HEK293 (cell line): ENCODE measurements around the gene PHACTR1.

Experiments used
- CTCF ChIA-PET: fragments of 350-600 bp; formaldehyde crosslinking; extraction: SDS; loops from one replicate; lab custom pipeline; 2021; ENCODE audit warnings: antibody characterized with exemption; lab: Yijun Ruan, JAX
- POLR2A ChIA-PET: fragments of 300-600 bp; formaldehyde crosslinking; extraction: SDS; loops from one replicate; lab custom pipeline; 2020; ENCODE audit warnings: antibody characterized with exemption, inconsistent platforms; lab: Yijun Ruan, JAX
- H3K27ac ChIP-seq: fragments of 200-500 bp; sonication (Bioruptor generic); 2 replicates; pipeline ENCODE4 v1.5.1; 2014; ENCODE audit warnings: low read depth, low read length, control low read depth, inconsistent platforms; ENCODE audit errors: extremely low read depth
- H3K36me3 ChIP-seq, 2 experiments: fragments of 200-500 bp in 1 of 2; sonication (Bioruptor generic) in 1 of 2; 1 replicate in 1 of 2; 2 replicates in 1 of 2; pipeline ENCODE4 v1.5.1; 2014 to 2017; ENCODE audit warnings: inconsistent platforms in 2 of 2, low read length in 2 of 2; ENCODE audit not compliant: control insufficient read depth in 2 of 2, insufficient read depth in 1 of 2
- H3K4me1 ChIP-seq: fragments of 200-500 bp; sonication (Bioruptor generic); 2 replicates; pipeline ENCODE4 v1.5.1; 2014; ENCODE audit warnings: mild to moderate bottlenecking, low read length, inconsistent platforms; ENCODE audit not compliant: control insufficient read depth, insufficient read depth
- H3K4me3 ChIP-seq: 2 replicates; pipeline ENCODE4 v1.5.1; 2011; ENCODE audit warnings: low read depth, mild to moderate bottlenecking, control low read depth, low read length, moderate library complexity
- H3K9me3 ChIP-seq: fragments of 200-500 bp; sonication (Bioruptor generic); 2 replicates; pipeline ENCODE4 v1.5.1; 2014; ENCODE audit warnings: low read depth, low read length, inconsistent platforms; ENCODE audit not compliant: control insufficient read depth, insufficient read depth
- EGR2 ChIP-seq: fragments of 450-650 bp; formaldehyde crosslinking; IDR thresholded peaks from 2 replicates; pipeline ENCODE4 v1.5.1; 2016; ENCODE audit warnings: low read depth, missing biosample characterization, missing genetic modification characterization
- HOXD13 ChIP-seq: sonication (generic); formaldehyde crosslinking; IDR thresholded peaks from 2 replicates; pipeline ENCODE4 v1.8.0; 2022; ENCODE audit warnings: missing genetic modification reagents, borderline replicate concordance
- IKZF3 ChIP-seq: fragments of 450-650 bp; IDR thresholded peaks from 2 replicates; pipeline ENCODE4 v1.5.0; 2018; ENCODE audit warnings: missing biosample characterization, mild to moderate bottlenecking, missing genetic modification characterization, moderate library complexity
- KLF16 ChIP-seq: fragments of 450-650 bp; formaldehyde crosslinking; IDR thresholded peaks from 2 replicates; pipeline ENCODE4 v1.5.1; 2017; ENCODE audit warnings: missing biosample characterization, missing genetic modification characterization
- OVOL3 ChIP-seq: fragments of 450-650 bp; formaldehyde crosslinking; IDR thresholded peaks from 2 replicates; pipeline ENCODE4 v1.5.1; 2016; ENCODE audit warnings: missing biosample characterization, missing genetic modification characterization
- SCRT1 ChIP-seq: fragments of 450-650 bp; formaldehyde crosslinking; IDR thresholded peaks from 2 replicates; pipeline ENCODE4 v1.5.1; 2016; ENCODE audit warnings: missing biosample characterization, missing genetic modification characterization, borderline replicate concordance
- YY2 ChIP-seq: fragments of 450-650 bp; formaldehyde crosslinking; IDR thresholded peaks from 2 replicates; pipeline ENCODE4 v1.5.1; 2016; ENCODE audit warnings: missing biosample characterization, missing genetic modification characterization
- ZBTB21 ChIP-seq: fragments of 450-650 bp; formaldehyde crosslinking; IDR thresholded peaks from 2 replicates; pipeline ENCODE4 v1.5.1; 2017; ENCODE audit warnings: missing biosample characterization, missing genetic modification characterization
- ZFP37 ChIP-seq: fragments of 450-650 bp; formaldehyde crosslinking; IDR thresholded peaks from 2 replicates; pipeline ENCODE4 v1.5.1; 2016; ENCODE audit warnings: missing biosample characterization, missing genetic modification characterization
- ZNF133 ChIP-seq: fragments of 450-650 bp; formaldehyde crosslinking; IDR thresholded peaks from 2 replicates; pipeline ENCODE4 v1.5.1; 2016; ENCODE audit warnings: missing biosample characterization, missing genetic modification characterization
- ZNF19 ChIP-seq: fragments of 450-650 bp; formaldehyde crosslinking; IDR thresholded peaks from 2 replicates; pipeline ENCODE4; 2016; ENCODE audit warnings: missing biosample characterization, missing genetic modification characterization, low read depth
- ZNF214 ChIP-seq: fragments of 450-650 bp; formaldehyde crosslinking; IDR thresholded peaks from 2 replicates; pipeline ENCODE4 v1.5.1; 2017; ENCODE audit warnings: missing biosample characterization, mild to moderate bottlenecking, missing genetic modification characterization, borderline replicate concordance
- ZNF266 ChIP-seq: fragments of 450-650 bp; formaldehyde crosslinking; IDR thresholded peaks from 2 replicates; pipeline ENCODE4 v1.5.1; 2016; ENCODE audit warnings: missing biosample characterization, missing genetic modification characterization, low read depth
- ZNF324 ChIP-seq: fragments of 450-650 bp; formaldehyde crosslinking; IDR thresholded peaks from 2 replicates; pipeline ENCODE4 v1.5.1; 2016; ENCODE audit warnings: missing biosample characterization, missing genetic modification characterization
- ZNF341 ChIP-seq: fragments of 450-650 bp; formaldehyde crosslinking; IDR thresholded peaks from 2 replicates; pipeline ENCODE4; 2016; ENCODE audit warnings: low read depth, missing biosample characterization, missing genetic modification characterization
- ZNF501 ChIP-seq: fragments of 450-650 bp; formaldehyde crosslinking; IDR thresholded peaks from 2 replicates; pipeline ENCODE4 v1.5.1; 2016; ENCODE audit warnings: missing biosample characterization, missing genetic modification characterization
- ZNF521 ChIP-seq: fragments of 450-650 bp; formaldehyde crosslinking; IDR thresholded peaks from 2 replicates; pipeline ENCODE4 v1.5.1; 2017; ENCODE audit warnings: missing biosample characterization, mild to moderate bottlenecking, missing genetic modification characterization
- ZNF571 ChIP-seq: fragments of 450-650 bp; formaldehyde crosslinking; IDR thresholded peaks from 2 replicates; pipeline ENCODE4 v1.5.0; 2017; ENCODE audit warnings: missing biosample characterization, missing genetic modification characterization
- ZNF580 ChIP-seq: fragments of 450-650 bp; formaldehyde crosslinking; IDR thresholded peaks from 2 replicates; pipeline ENCODE4 v1.5.1; 2016; ENCODE audit warnings: missing biosample characterization, missing genetic modification characterization
- ZNF596 ChIP-seq: fragments of 450-650 bp; IDR thresholded peaks from 2 replicates; pipeline ENCODE4 v1.5.0; 2018; ENCODE audit warnings: missing biosample characterization, mild to moderate bottlenecking, missing genetic modification characterization, moderate library complexity
- ZNF660 ChIP-seq: fragments of 450-650 bp; IDR thresholded peaks from 2 replicates; pipeline ENCODE4 v1.5.1; 2018; ENCODE audit warnings: missing biosample characterization, mild to moderate bottlenecking, missing genetic modification characterization
- ZNF701 ChIP-seq: fragments of 450-650 bp; formaldehyde crosslinking; IDR thresholded peaks from 2 replicates; pipeline ENCODE4 v1.5.1; 2016; ENCODE audit warnings: missing biosample characterization, missing genetic modification characterization
- ZNF704 ChIP-seq: fragments of 450-650 bp; formaldehyde crosslinking; IDR thresholded peaks from 2 replicates; pipeline ENCODE4 v1.5.1; 2016; ENCODE audit warnings: missing biosample characterization, missing genetic modification characterization
- ZNF747 ChIP-seq: fragments of 450-650 bp; formaldehyde crosslinking; IDR thresholded peaks from 2 replicates; pipeline ENCODE4 v1.5.1; 2016; ENCODE audit warnings: missing biosample characterization, missing genetic modification characterization
- ZNF768 ChIP-seq: fragments of 450-650 bp; formaldehyde crosslinking; IDR thresholded peaks from 2 replicates; pipeline ENCODE4 v1.5.1; 2018; ENCODE audit warnings: missing biosample characterization, mild to moderate bottlenecking, missing genetic modification characterization
- TF ChIP-seq, protein P1 (sequence below): fragments of 450-650 bp; formaldehyde crosslinking; conservative IDR thresholded peaks from 2 replicates; pipeline ENCODE4 v1.5.1; 2016; ENCODE audit warnings: low read depth, missing biosample characterization, missing genetic modification characterization
- TF ChIP-seq, protein P2 (sequence below): fragments of 450-650 bp; formaldehyde crosslinking; IDR thresholded peaks from 2 replicates; pipeline ENCODE4 v1.5.1; 2017; ENCODE audit warnings: missing biosample characterization, mild to moderate bottlenecking, missing genetic modification characterization, moderate library complexity

PHACTR1 gene

GRCh38 chr6:12931639-12932038, 215.1 kb downstream of the PHACTR1 start:
- ChIA-PET CTCF (interaction anchor here (0.6 kb wide), 2 partner anchors 9 to 316 kb away, joined by 3 read pairs; no protein-coding TSS in a partner anchor), POLR2A (no interaction called here)
- H3K36me3 ChIP-seq = no peaks in the 10 kb centered on the region
- H3K4me3 ChIP-seq = no peak overlapping the region
- no peaks in the 10 kb centered on the region for H3K9me3 ChIP-seq
- no peak overlapping the region for H3K27ac ChIP-seq
- TF ChIP-seq OVOL3 (tag by site-specific recombination) (no peak), ZNF704 (tag by site-specific recombination) (no peak), ZNF266 (tag by site-specific recombination) (no peak), ZFP37 (tag by site-specific recombination) (no peak), ZNF596 (tag by site-specific recombination) (no peak), ZNF19 (tag by site-specific recombination) (no peak), YY2 (no peak), ZNF521 (tag by site-specific recombination) (no peak), ZNF324 (tag by site-specific recombination) (no peak), ZNF133 (no peak), ZNF580 (tag by site-specific recombination) (no peak), KLF16 (tag by site-specific recombination) (no peak), SCRT1 (tag by site-specific recombination) (no peak)
- H3K4me1 ChIP-seq = no peaks in the 10 kb centered on the region

- TF ChIP-seq ZNF501 (no peak), ZNF660 (tag by site-specific recombination) (no peak), ZNF571 (tag by site-specific recombination) (no peak), EGR2 (no peak), ZNF133 (no peak), ZNF341 (tag by site-specific recombination) (no peak), ZNF768 (tag by site-specific recombination) (no peak), IKZF3 (tag by site-specific recombination) (no peak)
- no peak overlapping the region for H3K27ac ChIP-seq
- no peaks in the 10 kb centered on the region for H3K36me3 ChIP-seq
- CTCF ChIA-PET = interaction anchor here (0.6 to 0.7 kb wide), 2 partner anchors 82 to 393 kb away, joined by 4 read pairs; partner anchors contain the start of gene TBC1D7
- H3K4me3 ChIP-seq = no peak overlapping the region
- no peaks in the 10 kb centered on the region for H3K9me3 ChIP-seq
- no peaks in the 10 kb centered on the region for H3K4me1 ChIP-seq
- POLR2A ChIA-PET = no interaction called here
These were observed 219.1 kb downstream of the PHACTR1 start for GRCh38 chr6:12935637-12936036.

DNA sequence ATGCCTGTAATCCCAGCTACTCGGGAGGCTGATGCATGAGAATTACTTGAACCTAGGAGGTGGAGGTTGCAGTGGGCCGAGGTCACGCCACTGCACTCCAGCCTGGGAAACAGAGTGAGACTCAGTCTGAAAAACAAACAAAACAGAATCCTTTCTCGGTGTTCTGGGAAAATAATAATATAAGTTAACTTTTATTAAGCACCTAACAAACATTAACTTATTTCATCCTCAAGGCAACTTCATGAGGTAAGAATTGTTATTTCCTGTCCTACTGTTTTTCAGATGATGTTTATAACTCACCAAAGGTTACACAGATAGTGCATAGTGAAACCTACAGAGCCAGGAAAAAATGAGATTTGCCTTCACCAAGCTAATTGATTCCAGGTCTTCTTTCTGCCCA, 221.4 kb downstream of the PHACTR1 start:
- Histone ChIP-seq H3K27ac (no peak overlapping the region), H3K9me3 (no peaks in the 10 kb centered on the region), H3K36me3 (no peaks in the 10 kb centered on the region), H3K4me1 (no peaks in the 10 kb centered on the region), H3K4me3 (no peak overlapping the region)
- ChIA-PET CTCF (interaction anchor here (0.7 kb wide), 1 partner anchor 391 kb away, joined by 3 read pairs; no protein-coding TSS in a partner anchor), POLR2A (no interaction called here)
- TF ChIP-seq ZNF701 (tag by site-specific recombination) (no peak), ZNF747 (tag by site-specific recombination) (no peak), HOXD13 (CRISPR knock-in tag) (no peak), ZNF214 (tag by site-specific recombination) (no peak), ZNF341 (tag by site-specific recombination) (no peak), ZBTB21 (no peak)
- TF ChIP-seq, protein P1, sequence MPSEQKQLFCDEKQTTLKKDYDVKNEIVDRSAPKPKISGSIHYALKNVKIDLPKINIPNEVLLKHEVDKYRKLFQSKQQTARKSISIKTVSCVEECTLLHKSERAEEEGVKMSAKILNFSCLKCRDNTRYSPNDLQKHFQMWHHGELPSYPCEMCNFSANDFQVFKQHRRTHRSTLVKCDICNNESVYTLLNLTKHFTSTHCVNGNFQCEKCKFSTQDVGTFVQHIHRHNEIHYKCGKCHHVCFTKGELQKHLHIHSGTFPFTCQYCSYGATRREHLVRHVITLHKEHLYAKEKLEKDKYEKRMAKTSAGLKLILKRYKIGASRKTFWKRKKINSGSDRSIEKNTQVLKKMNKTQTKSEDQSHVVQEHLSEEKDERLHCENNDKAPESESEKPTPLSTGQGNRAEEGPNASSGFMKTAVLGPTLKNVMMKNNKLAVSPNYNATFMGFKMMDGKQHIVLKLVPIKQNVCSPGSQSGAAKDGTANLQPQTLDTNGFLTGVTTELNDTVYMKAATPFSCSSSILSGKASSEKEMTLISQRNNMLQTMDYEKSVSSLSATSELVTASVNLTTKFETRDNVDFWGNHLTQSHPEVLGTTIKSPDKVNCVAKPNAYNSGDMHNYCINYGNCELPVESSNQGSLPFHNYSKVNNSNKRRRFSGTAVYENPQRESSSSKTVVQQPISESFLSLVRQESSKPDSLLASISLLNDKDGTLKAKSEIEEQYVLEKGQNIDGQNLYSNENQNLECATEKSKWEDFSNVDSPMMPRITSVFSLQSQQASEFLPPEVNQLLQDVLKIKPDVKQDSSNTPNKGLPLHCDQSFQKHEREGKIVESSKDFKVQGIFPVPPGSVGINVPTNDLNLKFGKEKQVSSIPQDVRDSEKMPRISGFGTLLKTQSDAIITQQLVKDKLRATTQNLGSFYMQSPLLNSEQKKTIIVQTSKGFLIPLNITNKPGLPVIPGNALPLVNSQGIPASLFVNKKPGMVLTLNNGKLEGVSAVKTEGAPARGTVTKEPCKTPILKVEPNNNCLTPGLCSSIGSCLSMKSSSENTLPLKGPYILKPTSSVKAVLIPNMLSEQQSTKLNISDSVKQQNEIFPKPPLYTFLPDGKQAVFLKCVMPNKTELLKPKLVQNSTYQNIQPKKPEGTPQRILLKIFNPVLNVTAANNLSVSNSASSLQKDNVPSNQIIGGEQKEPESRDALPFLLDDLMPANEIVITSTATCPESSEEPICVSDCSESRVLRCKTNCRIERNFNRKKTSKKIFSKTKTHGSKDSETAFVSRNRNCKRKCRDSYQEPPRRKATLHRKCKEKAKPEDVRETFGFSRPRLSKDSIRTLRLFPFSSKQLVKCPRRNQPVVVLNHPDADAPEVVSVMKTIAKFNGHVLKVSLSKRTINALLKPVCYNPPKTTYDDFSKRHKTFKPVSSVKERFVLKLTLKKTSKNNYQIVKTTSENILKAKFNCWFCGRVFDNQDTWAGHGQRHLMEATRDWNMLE (tag by site-specific recombination) = no peak
- TF ChIP-seq, protein P2, sequence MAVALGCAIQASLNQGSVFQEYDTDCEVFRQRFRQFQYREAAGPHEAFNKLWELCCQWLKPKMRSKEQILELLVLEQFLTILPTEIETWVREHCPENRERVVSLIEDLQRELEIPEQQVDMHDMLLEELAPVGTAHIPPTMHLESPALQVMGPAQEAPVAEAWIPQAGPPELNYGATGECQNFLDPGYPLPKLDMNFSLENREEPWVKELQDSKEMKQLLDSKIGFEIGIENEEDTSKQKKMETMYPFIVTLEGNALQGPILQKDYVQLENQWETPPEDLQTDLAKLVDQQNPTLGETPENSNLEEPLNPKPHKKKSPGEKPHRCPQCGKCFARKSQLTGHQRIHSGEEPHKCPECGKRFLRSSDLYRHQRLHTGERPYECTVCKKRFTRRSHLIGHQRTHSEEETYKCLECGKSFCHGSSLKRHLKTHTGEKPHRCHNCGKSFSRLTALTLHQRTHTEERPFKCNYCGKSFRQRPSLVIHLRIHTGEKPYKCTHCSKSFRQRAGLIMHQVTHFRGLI (tag by site-specific recombination) = no peak
